Stimulated activated memory B cell treated with anti-CD40 and anti-IgM and Interleukin-4, amounts not matched to agents 10 μg/mL and 1 μg/mL and 100 μg/mL, for 72 hours (primary cell): ENCODE results near the gene LDB3.

ENCODE experiments used
- ATAC-seq: fragments of 150-1000 bp; cut with Tn5 transposase; 2 replicates; pipeline ENCODE4 v1.10.0; 2021
- H3K27ac Mint-ChIP-seq: one replicate; pipeline ENCODE4 v1.8.0; 2022; ENCODE audit warnings: mild to moderate bottlenecking, mixed read lengths
- H3K27me3 Mint-ChIP-seq: one replicate; pipeline ENCODE4 v1.8.0; 2022; ENCODE audit warnings: mixed read lengths
- H3K36me3 Mint-ChIP-seq: one replicate; pipeline ENCODE4 v1.8.0; 2022; ENCODE audit warnings: mixed read lengths
- H3K4me1 Mint-ChIP-seq: one replicate; pipeline ENCODE4 v1.8.0; 2022; ENCODE audit warnings: mixed read lengths
- H3K4me3 Mint-ChIP-seq: one replicate; pipeline ENCODE4 v1.8.0; 2022; ENCODE audit warnings: mild to moderate bottlenecking, moderate library complexity, mixed read lengths
- H3K9me3 Mint-ChIP-seq: one replicate; pipeline ENCODE4 v1.8.0; 2022; ENCODE audit warnings: mixed read lengths

The LDB3 gene

GRCh38 chr10:86684331-86685097 is 16.2 kb downstream of the LDB3 start:
- no peaks in the 10 kb centered on the region for H3K36me3 Mint-ChIP-seq
- ATAC-seq: no peak

GRCh38 chr10:86685416-86685815 is 17.1 kb downstream of the LDB3 start:
- Mint-ChIP-seq H3K9me3 (no peaks in the 10 kb centered on the region), H3K4me1 (peaks cover 15% of the 10 kb centered on the region), H3K27ac (no peak overlapping the region), H3K36me3 (no peaks in the 10 kb centered on the region), H3K4me3 (no peak overlapping the region), H3K27me3 (peaks cover 30% of the 10 kb centered on the region)
- no peak for ATAC-seq

More at GRCh38 chr10:86684331-86685097, 16.2 kb downstream of the LDB3 start:
- H3K4me3 Mint-ChIP-seq: no peak overlapping the region
- H3K9me3 Mint-ChIP-seq: no peaks in the 10 kb centered on the region
- no peak overlapping the region for H3K27ac Mint-ChIP-seq
- H3K4me1 Mint-ChIP-seq: peaks cover 21% of the 10 kb centered on the region
- H3K27me3 Mint-ChIP-seq: peaks cover 39% of the 10 kb centered on the region

DNA sequence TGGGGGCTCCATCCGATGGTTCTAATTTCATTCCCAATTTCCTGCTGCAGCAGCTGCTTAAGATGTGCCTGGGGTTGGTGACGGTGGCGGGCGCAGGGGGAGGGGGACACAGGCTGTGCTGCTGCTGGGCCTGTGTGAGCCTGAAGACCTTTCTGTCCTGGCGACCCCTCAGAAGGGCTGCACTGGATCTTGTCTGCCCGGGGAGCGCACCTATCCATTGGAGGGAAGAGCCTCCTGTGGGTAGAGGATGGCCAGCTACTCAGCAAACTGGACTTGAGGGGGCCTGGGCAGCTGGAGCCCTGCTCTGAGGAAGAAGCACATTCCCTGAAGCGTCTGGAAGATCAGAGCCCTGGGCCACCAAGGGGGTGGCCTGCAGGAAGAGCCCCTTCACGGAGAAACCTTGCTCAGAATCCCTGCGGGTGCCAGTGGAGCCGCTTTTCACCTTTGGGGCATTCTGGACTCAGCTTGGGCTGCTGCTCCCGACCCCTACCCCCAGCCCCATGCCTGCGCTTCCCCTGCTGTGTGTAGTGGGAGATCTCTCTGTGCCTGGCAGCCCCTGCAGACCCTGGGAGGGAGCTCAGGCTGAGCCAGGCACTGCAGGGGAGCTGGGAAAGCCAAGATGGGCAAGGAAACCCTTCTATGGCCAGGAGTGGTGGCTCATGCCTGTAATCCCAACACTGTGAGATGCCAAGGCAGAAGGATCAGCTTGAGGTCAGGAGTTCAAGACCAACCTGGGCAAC is 17.8 kb downstream of the LDB3 start:
- H3K4me3 Mint-ChIP-seq: no peak overlapping the region
- H3K9me3 Mint-ChIP-seq: no peaks in the 10 kb centered on the region
- no peak for ATAC-seq
- H3K36me3 Mint-ChIP-seq: no peaks in the 10 kb centered on the region
- peaks cover 15% of the 10 kb centered on the region for H3K4me1 Mint-ChIP-seq
- peaks cover 23% of the 10 kb centered on the region for H3K27me3 Mint-ChIP-seq
- H3K27ac Mint-ChIP-seq: no peak overlapping the region

DNA sequence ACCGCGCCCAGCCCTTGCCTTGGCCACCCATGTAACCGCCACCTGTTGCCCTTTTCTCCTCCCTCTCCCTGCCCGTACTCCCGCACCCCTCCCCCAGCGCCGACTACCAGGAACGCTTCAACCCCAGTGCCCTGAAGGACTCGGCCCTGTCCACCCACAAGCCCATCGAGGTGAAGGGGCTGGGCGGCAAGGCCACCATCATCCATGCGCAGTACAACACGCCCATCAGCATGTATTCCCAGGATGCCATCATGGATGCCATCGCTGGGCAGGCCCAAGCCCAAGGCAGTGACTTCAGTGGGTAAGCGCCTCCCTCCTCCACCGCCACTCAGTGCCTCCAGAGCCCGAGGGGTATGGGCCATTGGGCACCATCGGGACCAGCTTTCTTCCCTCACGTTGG is 18.7 kb downstream of the LDB3 start:
- no peak for ATAC-seq
- H3K27me3 Mint-ChIP-seq: peaks cover 16% of the 10 kb centered on the region
- peaks cover 15% of the 10 kb centered on the region for H3K4me1 Mint-ChIP-seq
- no peak overlapping the region for H3K4me3 Mint-ChIP-seq
- H3K9me3 Mint-ChIP-seq: no peaks in the 10 kb centered on the region
- no peaks in the 10 kb centered on the region for H3K36me3 Mint-ChIP-seq
- no peak overlapping the region for H3K27ac Mint-ChIP-seq

DNA sequence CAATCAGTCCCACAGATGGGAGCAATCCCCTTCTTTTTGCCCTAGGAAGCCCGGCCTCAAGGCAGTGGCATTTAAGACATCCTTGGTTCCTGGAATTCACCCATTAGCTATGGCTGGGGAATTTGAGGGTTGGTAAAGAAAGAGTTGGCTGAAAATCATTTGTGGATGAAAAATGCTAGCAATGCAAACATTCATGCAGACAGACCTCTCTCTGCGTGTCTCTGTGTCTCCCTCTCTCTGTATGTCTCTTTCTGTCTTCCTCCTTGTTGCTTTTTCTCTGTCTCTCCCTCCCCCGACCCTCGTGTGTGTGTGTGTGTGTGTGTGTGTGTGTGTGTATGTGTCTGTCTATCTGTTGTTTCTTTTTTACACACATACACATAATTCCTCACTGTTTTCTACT is 19.4 kb downstream of the LDB3 start:
- H3K36me3 Mint-ChIP-seq: no peaks in the 10 kb centered on the region
- H3K4me1 Mint-ChIP-seq: peaks cover 15% of the 10 kb centered on the region
- no peak for ATAC-seq
- no peak overlapping the region for H3K4me3 Mint-ChIP-seq
- H3K27me3 Mint-ChIP-seq: peaks cover 10% of the 10 kb centered on the region
- H3K9me3 Mint-ChIP-seq: no peaks in the 10 kb centered on the region
- H3K27ac Mint-ChIP-seq: no peak overlapping the region

DNA sequence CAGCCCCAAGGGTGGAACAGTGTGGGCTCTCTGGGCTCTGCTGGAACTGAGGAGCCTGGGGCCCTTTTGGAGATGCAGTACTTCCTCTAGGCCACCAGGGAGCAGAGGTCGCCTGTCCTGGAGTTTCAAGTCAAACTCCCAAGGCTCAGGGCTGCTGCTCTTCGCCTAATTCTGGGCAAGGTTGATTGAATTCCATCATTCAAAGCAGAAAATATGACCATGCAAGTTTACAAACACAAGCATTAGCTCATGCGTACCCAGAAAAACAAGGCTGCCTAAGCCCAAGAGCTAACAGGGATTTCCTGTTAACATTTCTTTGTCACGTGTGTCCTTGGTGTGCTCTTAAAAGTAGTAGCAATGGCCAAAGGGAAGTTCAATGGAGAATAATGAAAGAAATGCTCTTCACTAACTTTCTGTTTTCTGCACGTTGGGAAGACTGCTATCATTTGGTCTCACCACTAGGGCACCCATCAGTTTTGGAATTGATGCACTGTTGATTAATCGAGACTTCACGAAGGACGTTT is 20.1 kb downstream of the LDB3 start:
- Mint-ChIP-seq H3K36me3 (no peaks in the 10 kb centered on the region), H3K27ac (no peak overlapping the region), H3K4me1 (peaks cover 15% of the 10 kb centered on the region), H3K27me3 (peaks cover 10% of the 10 kb centered on the region), H3K9me3 (no peaks in the 10 kb centered on the region), H3K4me3 (peak overlapping the region; percentile 30)
- peak; percentile 70 for ATAC-seq

DNA sequence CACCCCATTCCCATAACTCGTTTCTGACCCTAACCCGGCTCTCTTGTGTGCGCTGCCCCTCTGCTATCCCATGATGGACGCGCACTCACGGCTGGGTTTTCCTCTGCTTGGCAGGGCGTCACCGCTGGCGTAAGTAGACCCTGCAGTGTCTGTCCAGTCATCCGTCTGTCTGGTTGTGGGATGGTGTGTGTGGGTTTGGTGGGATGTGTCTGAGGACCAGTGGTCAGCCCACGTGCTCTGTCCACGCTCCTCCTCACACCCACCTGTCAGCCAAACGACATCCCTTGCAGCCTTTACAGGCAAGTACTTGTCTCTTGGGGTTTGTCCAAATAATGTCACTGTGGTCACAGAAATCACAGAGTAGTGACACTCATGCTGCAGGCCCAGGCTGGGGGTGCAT is 20.8 kb downstream of the LDB3 start:
- Mint-ChIP-seq H3K9me3 (no peaks in the 10 kb centered on the region), H3K4me1 (peaks cover 19% of the 10 kb centered on the region), H3K27ac (no peak overlapping the region), H3K4me3 (no peak overlapping the region), H3K27me3 (peaks cover 10% of the 10 kb centered on the region), H3K36me3 (no peaks in the 10 kb centered on the region)
- ATAC-seq: no peak

DNA sequence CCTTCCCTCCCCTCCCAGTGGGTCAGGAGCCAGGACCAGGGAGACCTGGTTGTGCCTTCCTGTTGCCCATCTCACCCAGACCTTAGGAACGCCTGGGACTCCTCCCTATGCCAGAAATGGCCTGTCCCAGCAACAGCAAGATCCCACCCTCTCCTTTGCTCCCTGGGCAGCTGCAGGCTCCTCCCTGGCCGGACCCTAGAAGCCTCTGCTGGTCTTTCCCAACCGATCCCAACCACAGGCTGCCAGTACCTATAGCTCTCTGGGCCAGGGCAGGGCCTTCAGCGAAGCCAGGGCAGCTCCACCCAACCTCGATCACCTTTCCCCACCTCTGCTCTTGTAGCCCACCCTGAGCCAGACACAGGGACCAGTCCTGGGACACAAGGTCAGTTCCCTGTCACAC is 21.9 kb downstream of the LDB3 start:
- Mint-ChIP-seq H3K36me3 (no peaks in the 10 kb centered on the region), H3K27ac (no peak overlapping the region), H3K9me3 (no peaks in the 10 kb centered on the region), H3K4me1 (peaks cover 19% of the 10 kb centered on the region), H3K27me3 (peaks cover 8% of the 10 kb centered on the region), H3K4me3 (no peak overlapping the region)
- ATAC-seq: no peak

GRCh38 chr10:86690657-86691084 is 22.4 kb downstream of the LDB3 start:
- Mint-ChIP-seq H3K27ac (no peak overlapping the region), H3K36me3 (no peaks in the 10 kb centered on the region), H3K4me1 (peaks cover 19% of the 10 kb centered on the region), H3K4me3 (no peak overlapping the region), H3K9me3 (no peaks in the 10 kb centered on the region), H3K27me3 (peaks cover 4% of the 10 kb centered on the region)
- ATAC-seq: no peak

DNA sequence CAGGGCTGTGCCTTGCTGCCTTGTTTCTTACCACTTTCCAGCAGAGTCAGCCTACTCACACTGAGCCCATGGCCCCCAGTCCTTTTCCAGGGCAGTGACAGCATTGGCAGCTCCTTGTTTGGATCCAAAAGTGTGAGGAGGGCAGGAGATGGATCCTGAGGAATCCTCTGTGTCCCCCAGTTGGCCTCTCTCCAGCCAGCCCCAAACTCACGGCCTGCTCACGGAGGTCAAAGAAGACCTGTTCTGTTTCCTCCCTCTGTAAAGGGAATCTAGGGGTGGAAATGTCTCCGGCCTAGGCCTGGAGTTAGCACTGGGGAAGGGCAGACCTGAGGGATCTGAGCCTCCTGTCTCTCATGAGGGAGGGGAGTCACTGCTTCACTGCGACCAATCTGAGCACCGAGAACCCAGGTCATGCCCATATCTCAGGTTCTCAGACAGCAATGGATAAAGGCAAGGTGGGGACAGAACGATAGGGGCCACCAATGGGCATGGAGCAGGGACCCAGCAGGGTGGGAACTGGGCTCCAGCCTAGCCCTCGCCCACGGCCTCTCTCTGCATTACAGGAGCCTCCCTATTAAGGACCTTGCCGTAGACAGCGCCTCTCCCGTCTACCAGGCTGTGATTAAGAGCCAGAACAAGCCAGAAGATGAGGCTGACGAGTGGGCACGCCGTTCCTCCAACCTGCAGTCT is 23.2 kb downstream of the LDB3 start:
- no peak overlapping the region for H3K27ac Mint-ChIP-seq
- peaks cover 19% of the 10 kb centered on the region for H3K4me1 Mint-ChIP-seq
- ATAC-seq: no peak
- no peak overlapping the region for H3K4me3 Mint-ChIP-seq
- H3K36me3 Mint-ChIP-seq: no peaks in the 10 kb centered on the region
- no peaks in the 10 kb centered on the region for H3K9me3 Mint-ChIP-seq
- H3K27me3 Mint-ChIP-seq: peaks cover 5% of the 10 kb centered on the region

GRCh38 chr10:86692023-86692514 is 23.8 kb downstream of the LDB3 start:
- Mint-ChIP-seq H3K27ac (no peak overlapping the region), H3K4me1 (peaks cover 19% of the 10 kb centered on the region), H3K9me3 (no peaks in the 10 kb centered on the region), H3K27me3 (peaks cover 8% of the 10 kb centered on the region), H3K4me3 (no peak overlapping the region), H3K36me3 (no peaks in the 10 kb centered on the region)
- ATAC-seq: no peak

DNA sequence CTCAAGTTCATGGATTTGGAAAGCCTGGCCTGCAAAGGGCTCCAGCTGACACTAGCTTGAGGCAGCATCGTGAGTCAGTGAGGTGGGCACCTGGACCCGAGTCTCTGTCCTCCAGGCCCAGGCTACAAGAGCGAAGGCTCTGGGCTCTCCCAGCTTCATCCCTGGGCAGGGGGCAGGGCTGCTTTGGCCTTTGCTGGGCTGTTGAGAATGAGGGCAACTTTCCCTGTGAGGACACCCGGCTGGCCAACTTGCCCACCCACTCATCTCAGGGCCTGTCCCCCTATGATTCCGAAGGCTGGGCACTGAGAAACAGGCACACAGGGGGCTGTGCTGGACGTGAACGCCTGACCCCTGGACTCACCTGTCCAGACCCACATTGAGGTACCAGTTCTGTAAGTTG is 24.4 kb downstream of the LDB3 start:
- H3K4me3 Mint-ChIP-seq: no peak overlapping the region
- ATAC-seq: no peak
- H3K9me3 Mint-ChIP-seq: no peaks in the 10 kb centered on the region
- H3K4me1 Mint-ChIP-seq: peaks cover 19% of the 10 kb centered on the region
- H3K27me3 Mint-ChIP-seq: peaks cover 8% of the 10 kb centered on the region
- H3K27ac Mint-ChIP-seq: no peak overlapping the region
- H3K36me3 Mint-ChIP-seq: no peaks in the 10 kb centered on the region

- no peaks in the 10 kb centered on the region for H3K36me3 Mint-ChIP-seq
- H3K4me3 Mint-ChIP-seq: no peak overlapping the region
- no peaks in the 10 kb centered on the region for H3K9me3 Mint-ChIP-seq
- peaks cover 15% of the 10 kb centered on the region for H3K4me1 Mint-ChIP-seq
- no peak overlapping the region for H3K27ac Mint-ChIP-seq
- H3K27me3 Mint-ChIP-seq: peaks cover 8% of the 10 kb centered on the region
- no peak for ATAC-seq
Measured at GRCh38 chr10:86693275-86693674, 25.0 kb downstream of the LDB3 start.

- no peak for ATAC-seq
- Mint-ChIP-seq H3K4me3 (no peak overlapping the region), H3K27me3 (peaks cover 8% of the 10 kb centered on the region), H3K27ac (no peak overlapping the region), H3K4me1 (peaks cover 9% of the 10 kb centered on the region), H3K9me3 (no peaks in the 10 kb centered on the region), H3K36me3 (no peaks in the 10 kb centered on the region)
Measured at GRCh38 chr10:86693721-86694369, 25.5 kb downstream of the LDB3 start.
